Hepatic stellate cell (primary cell): ENCODE results near the gene COA1.

ENCODE experiments used
- DNase-seq: peaks from one replicate; pipeline ENCODE4 v3.0.0; 2011; ENCODE audit warnings: low spot score

The COA1 gene

GRCh38 chr7:43590862-43591557 lies 138.3 kb downstream of the COA1 start:
- no peak for DNase-seq

- no peak for DNase-seq
These were observed 139.6 kb downstream of the COA1 start for GRCh38 chr7:43589728-43590127.
